OCI-LY7 (cell line): ENCODE results near the gene IL1RAPL1. TPM values are rescaled to one million over a fixed set of nuclear protein-coding genes. Genes with fewer than 3 reads are reported as not detected.

Experiments
- BruUV-seq: library from RNA; stranded (reverse); fragments of 400-500 nt; replicated peaks from 2 replicates; lab custom pipeline; 2021; lab: Mats Ljungman, UMichigan
- CTCF ChIA-PET: fragments of 300-600 bp; sonication (Branson Sonifier 250); formaldehyde crosslinking; loops from one replicate; lab custom pipeline; 2022; ENCODE audit warnings: antibody characterized with exemption; ENCODE audit not compliant: unreplicated experiment; lab: Charles Lee
- POLR2A ChIA-PET: fragments of 300-600 bp; sonication (Branson Sonifier 250); formaldehyde crosslinking; loops from one replicate; lab custom pipeline; 2022; ENCODE audit warnings: antibody characterized with exemption; lab: Charles Lee
- DNase-seq: peaks from one replicate; pipeline ENCODE4 v3.0.0-alpha.2; 2015; ENCODE audit warnings: low spot score
- H2AFZ ChIP-seq: fragments of 200-600 bp; sonication (generic), shearing (Covaris generic); 2 replicates; pipeline ENCODE4 v1.6.1; 2014; ENCODE audit warnings: mild to moderate bottlenecking, antibody characterized with exemption, low read length, moderate library complexity
- H3K27ac ChIP-seq: fragments of 200-600 bp; sonication (generic); 2 replicates; pipeline ENCODE4 v1.5.1; 2014; ENCODE audit warnings: mixed run types, low read depth, mild to moderate bottlenecking, moderate library complexity, low read length, inconsistent platforms; ENCODE audit not compliant: poor library complexity, severe bottlenecking
- H3K36me3 ChIP-seq: fragments of 200-600 bp; sonication (generic); 2 replicates; pipeline ENCODE4 v1.6.1; 2014; ENCODE audit warnings: mild to moderate bottlenecking, antibody characterized with exemption, low read length, moderate library complexity, mixed read lengths; ENCODE audit not compliant: insufficient read depth
- H3K4me1 ChIP-seq: fragments of 200-600 bp; sonication (generic); 2 replicates; pipeline ENCODE4 v1.5.1; 2014; ENCODE audit warnings: mild to moderate bottlenecking, low read length; ENCODE audit not compliant: insufficient read depth, poor library complexity, severe bottlenecking
- H3K4me2 ChIP-seq: fragments of 200-600 bp; sonication (generic); 2 replicates; pipeline ENCODE4 v1.6.1; 2014; ENCODE audit warnings: mild to moderate bottlenecking, low read length
- H3K4me3 ChIP-seq: fragments of 200-600 bp; sonication (generic); 2 replicates; pipeline ENCODE4 v1.5.1; 2014; ENCODE audit warnings: mild to moderate bottlenecking, low read depth, low read length; ENCODE audit not compliant: poor library complexity, severe bottlenecking
- H3K79me2 ChIP-seq: fragments of 200-600 bp; sonication (generic); 2 replicates; pipeline ENCODE4 v1.6.1; 2016; ENCODE audit warnings: low read depth, mild to moderate bottlenecking, low read length, moderate library complexity, mixed read lengths; ENCODE audit not compliant: insufficient read depth
- H3K9me2 ChIP-seq: fragments of 200-600 bp; sonication (generic); 2 replicates; pipeline ENCODE4 v1.6.1; 2016; ENCODE audit warnings: mild to moderate bottlenecking, low read length, mixed read lengths; ENCODE audit not compliant: insufficient read depth
- H3K9me3 ChIP-seq: fragments of 200-600 bp; sonication (generic); 2 replicates; pipeline ENCODE4 v1.6.1; 2014; ENCODE audit warnings: mild to moderate bottlenecking, mixed run types, low read length, mixed read lengths
- H4K20me1 ChIP-seq: fragments of 200-600 bp; sonication (generic); 2 replicates; pipeline ENCODE4 v1.6.1; 2014; ENCODE audit warnings: mild to moderate bottlenecking, antibody characterized with exemption, low read length, moderate library complexity, mixed read lengths; ENCODE audit not compliant: insufficient read depth
- EZH2phosphoT487 ChIP-seq: fragments of 200-600 bp; sonication (generic); IDR thresholded peaks from 2 replicates; pipeline ENCODE4 v1.6.1; 2018; ENCODE audit warnings: low read depth, borderline replicate concordance, mild to moderate bottlenecking, mixed run types, antibody characterized with exemption, low read length, moderate library complexity, mixed read lengths
- intact Hi-C: fragments of 100-400 bp; cut with micrococcal nuclease; formaldehyde crosslinking; loops from one replicate; pipeline ENCODE4 v1.10.0; 2022; ENCODE audit not compliant: unreplicated experiment
- total RNA-seq, 2 experiments: library from RNA; depleted of rRNA in 1 of 2; stranded (reverse); fragments of >200 nt in 1 of 2; shearing (Covaris generic) in 1 of 2; gene quantifications; 2 replicates each; pipeline ENCODE4 v1.2.3, GENCODE V29; 2014 to 2022
- TF ChIP-seq, protein P1 (sequence below): fragments of 200-600 bp; sonication (generic); conservative IDR thresholded peaks from 2 replicates; pipeline ENCODE4 v1.5.1; 2014; ENCODE audit warnings: mild to moderate bottlenecking, antibody characterized with exemption, low read length, moderate library complexity, mixed read lengths

Gene IL1RAPL1
- total RNA-seq, 2 experiments from 2014 or later: not detected

DNA sequence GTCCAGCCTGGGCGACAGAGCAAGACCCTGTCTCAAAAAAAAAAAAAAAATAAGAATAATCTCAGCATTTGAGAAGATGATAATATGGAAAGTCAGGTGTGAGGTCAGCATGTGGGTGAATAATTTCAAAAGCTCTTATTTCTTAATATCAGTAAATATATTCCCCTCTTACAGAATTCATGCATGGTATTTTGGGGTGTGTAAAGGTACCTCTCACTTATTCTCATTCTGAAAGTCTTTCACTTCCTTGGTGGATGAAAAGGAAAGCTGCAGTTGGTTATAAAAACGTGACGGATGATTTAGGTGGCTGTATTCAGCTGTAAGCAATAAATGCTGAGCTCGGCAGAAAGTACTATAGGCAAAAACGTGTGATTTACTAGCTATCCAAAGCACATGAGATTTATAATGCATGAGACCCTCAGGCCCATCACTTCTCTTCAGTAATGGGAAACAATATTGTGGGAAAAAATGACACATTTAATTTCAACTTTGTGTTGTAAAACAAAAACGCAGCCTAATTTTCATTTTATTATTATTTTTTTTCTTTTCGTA is 1275.0 kb downstream of the IL1RAPL1 start:
- Histone ChIP-seq H3K4me1 (no peaks in the 10 kb centered on the region), H3K9me2 (no peaks in the 10 kb centered on the region), H2AFZ (no peak overlapping the region), H3K27ac (no peak overlapping the region), H3K4me3 (no peak overlapping the region), H4K20me1 (no peaks in the 10 kb centered on the region), H3K36me3 (no peaks in the 10 kb centered on the region), H3K4me2 (no peak overlapping the region), H3K9me3 (no peaks in the 10 kb centered on the region), H3K79me2 (no peaks in the 10 kb centered on the region)
- no peak for DNase-seq
- POLR2A ChIA-PET: no interaction called here
- intact Hi-C loops: no loop called here
- CTCF ChIA-PET: no interaction called here
- no TSS peak for BruUV-seq
- TF ChIP-seq, protein P1, sequence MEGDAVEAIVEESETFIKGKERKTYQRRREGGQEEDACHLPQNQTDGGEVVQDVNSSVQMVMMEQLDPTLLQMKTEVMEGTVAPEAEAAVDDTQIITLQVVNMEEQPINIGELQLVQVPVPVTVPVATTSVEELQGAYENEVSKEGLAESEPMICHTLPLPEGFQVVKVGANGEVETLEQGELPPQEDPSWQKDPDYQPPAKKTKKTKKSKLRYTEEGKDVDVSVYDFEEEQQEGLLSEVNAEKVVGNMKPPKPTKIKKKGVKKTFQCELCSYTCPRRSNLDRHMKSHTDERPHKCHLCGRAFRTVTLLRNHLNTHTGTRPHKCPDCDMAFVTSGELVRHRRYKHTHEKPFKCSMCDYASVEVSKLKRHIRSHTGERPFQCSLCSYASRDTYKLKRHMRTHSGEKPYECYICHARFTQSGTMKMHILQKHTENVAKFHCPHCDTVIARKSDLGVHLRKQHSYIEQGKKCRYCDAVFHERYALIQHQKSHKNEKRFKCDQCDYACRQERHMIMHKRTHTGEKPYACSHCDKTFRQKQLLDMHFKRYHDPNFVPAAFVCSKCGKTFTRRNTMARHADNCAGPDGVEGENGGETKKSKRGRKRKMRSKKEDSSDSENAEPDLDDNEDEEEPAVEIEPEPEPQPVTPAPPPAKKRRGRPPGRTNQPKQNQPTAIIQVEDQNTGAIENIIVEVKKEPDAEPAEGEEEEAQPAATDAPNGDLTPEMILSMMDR: no peak
- no peak for TF ChIP-seq EZH2phosphoT487

DNA sequence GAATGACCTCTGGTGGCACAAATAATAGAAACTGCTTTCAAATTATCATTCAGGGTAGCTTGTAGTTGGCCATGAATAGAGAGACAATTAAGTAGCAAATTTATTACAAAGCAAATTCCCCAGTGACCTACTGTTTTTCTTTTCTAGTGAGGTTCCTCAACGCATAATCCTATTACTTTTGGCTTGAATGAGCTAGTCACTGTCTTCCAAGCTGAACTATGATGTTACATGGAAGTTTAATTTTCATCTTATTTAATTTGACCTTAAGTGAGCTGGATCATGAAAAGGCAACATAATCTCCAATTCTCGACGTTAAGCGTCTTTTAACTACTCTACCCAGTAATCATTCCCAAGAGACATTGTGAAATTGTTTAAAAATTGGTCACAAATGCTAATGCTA is 1280.7 kb downstream of the IL1RAPL1 start:
- Histone ChIP-seq H3K4me1 (no peaks in the 10 kb centered on the region), H3K9me2 (no peaks in the 10 kb centered on the region), H3K4me3 (no peak overlapping the region), H3K36me3 (no peaks in the 10 kb centered on the region), H3K79me2 (no peaks in the 10 kb centered on the region), H3K4me2 (no peak overlapping the region), H4K20me1 (no peaks in the 10 kb centered on the region), H3K9me3 (no peaks in the 10 kb centered on the region), H2AFZ (no peak overlapping the region), H3K27ac (no peak overlapping the region)
- ChIA-PET POLR2A (no interaction called here), CTCF (no interaction called here)
- no TSS peak for BruUV-seq
- no peak for TF ChIP-seq EZH2phosphoT487
- TF ChIP-seq, protein P1: no peak
- intact Hi-C loops: no loop called here
- no peak for DNase-seq

DNA sequence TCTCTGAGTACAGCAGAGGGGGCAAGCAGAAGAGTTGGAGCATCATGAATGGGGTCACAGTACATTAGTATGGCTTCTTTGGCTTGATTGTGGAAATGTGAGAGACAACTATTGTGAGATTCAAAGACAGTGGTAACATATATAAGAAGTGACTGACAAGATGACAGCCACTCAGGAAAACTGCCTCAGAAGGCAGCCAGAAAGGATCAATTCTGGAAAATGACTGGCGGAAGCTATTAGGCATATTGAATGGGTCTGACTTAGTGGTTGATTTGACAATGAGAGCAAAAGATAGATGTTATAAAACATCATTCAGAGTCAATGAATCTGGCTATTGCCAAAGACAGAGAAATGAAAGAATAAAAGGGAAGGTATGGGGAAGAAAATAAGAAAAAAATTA is 1282.6 kb downstream of the IL1RAPL1 start:
- Histone ChIP-seq H2AFZ (no peak overlapping the region), H3K4me1 (no peaks in the 10 kb centered on the region), H3K27ac (no peak overlapping the region)

More for the DNA sequence above, 1282.6 kb downstream of the IL1RAPL1 start:
- intact Hi-C loops: no loop called here
- H3K9me3 ChIP-seq: no peaks in the 10 kb centered on the region
- no peaks in the 10 kb centered on the region for H4K20me1 ChIP-seq
- TF ChIP-seq, protein P1: no peak
- no peak for TF ChIP-seq EZH2phosphoT487
- no peak for DNase-seq
- H3K79me2 ChIP-seq: no peaks in the 10 kb centered on the region
- ChIA-PET POLR2A (no interaction called here), CTCF (no interaction called here)
- H3K36me3 ChIP-seq: no peaks in the 10 kb centered on the region
- no TSS peak for BruUV-seq
- H3K9me2 ChIP-seq: no peaks in the 10 kb centered on the region
- no peak overlapping the region for H3K4me2 ChIP-seq
- H3K4me3 ChIP-seq: no peak overlapping the region
